H1 (cell line): Measurements from ENCODE around the gene SFN. TPM values are rescaled to one million over a fixed set of nuclear protein-coding genes. Genes with fewer than 3 reads are reported as not detected.

ENCODE experiments used
- CTCF ChIA-PET: fragments of 300-600 bp; sonication (Branson Sonifier 250); formaldehyde crosslinking; loops from one replicate; lab custom pipeline; 2021; ENCODE audit not compliant: partially characterized antibody; lab: Charles Lee
- POLR2A ChIA-PET: fragments of 300-600 bp; sonication (Branson Sonifier 250); formaldehyde crosslinking; loops from one replicate; lab custom pipeline; 2021; ENCODE audit warnings: inconsistent platforms; ENCODE audit not compliant: partially characterized antibody; lab: Charles Lee
- DNase-seq, 2 experiments: peaks; one replicate each; pipeline versions ENCODE4 v3.0.0 to v3.0.0-alpha.2; 2010 to 2022; ENCODE audit warnings: low spot score in 2 of 2, low read depth in 1 of 2, mixed read lengths in 1 of 2
- FAIRE-seq: peaks from 2 replicates; lab custom pipeline; 2011; peaks lifted over from hg19 to GRCh38; lab: Jason Lieb, UNC
- H2AFZ ChIP-seq: 2 replicates; pipeline ENCODE4 v1.8.1; 2012; ENCODE audit warnings: low read length, inconsistent platforms
- H2AK5ac ChIP-seq: 2 replicates; pipeline ENCODE4 v1.6.1; 2013; ENCODE audit warnings: low read depth, low read length
- H2BK120ac ChIP-seq: replicated peaks from 2 replicates; pipeline ENCODE3; 2013; ENCODE audit warnings: low read depth, low read length, inconsistent platforms
- H2BK12ac ChIP-seq: 2 replicates; pipeline ENCODE4 v1.6.1; 2013; ENCODE audit warnings: low read depth, low read length
- H2BK15ac ChIP-seq: 2 replicates; pipeline ENCODE4 v1.6.1; 2013; ENCODE audit warnings: low read length
- H2BK20ac ChIP-seq: 2 replicates; pipeline ENCODE4 v1.6.1; 2013; ENCODE audit warnings: low read length
- H2BK5ac ChIP-seq: 2 replicates; pipeline ENCODE4 v1.6.1; 2013; ENCODE audit warnings: low read depth, low read length
- H3K14ac ChIP-seq: 2 replicates; pipeline ENCODE4 v1.6.1; 2013; ENCODE audit warnings: inconsistent platforms; ENCODE audit not compliant: insufficient read length
- H3K18ac ChIP-seq: 2 replicates; pipeline ENCODE4 v1.6.1; 2013; ENCODE audit warnings: low read length; ENCODE audit errors: extremely low read depth
- H3K23ac ChIP-seq: 2 replicates; pipeline ENCODE4 v1.6.1; 2013; ENCODE audit warnings: inconsistent platforms; ENCODE audit not compliant: insufficient read length
- H3K23me2 ChIP-seq: 2 replicates; pipeline ENCODE4 v1.6.1; 2013; ENCODE audit warnings: low read depth, low read length
- H3K27ac ChIP-seq: 2 replicates; pipeline ENCODE4 v1.6.1; 2011; ENCODE audit warnings: low read depth, low read length, inconsistent platforms
- H3K27me3 ChIP-seq, 4 experiments: replicated peaks in 1 of 4; 1 replicate in 1 of 4; 2 replicates in 3 of 4; pipeline versions ENCODE4 v1.6.1 to v1.8.1; 2011 to 2013; ENCODE audit warnings: low read length in 3 of 4, mild to moderate bottlenecking in 3 of 4, inconsistent platforms in 2 of 4, mixed read lengths in 2 of 4, moderate library complexity in 1 of 4; ENCODE audit not compliant: control insufficient read depth in 3 of 4, insufficient read depth in 3 of 4; ENCODE audit errors: extremely low read depth in 1 of 4
- H3K36me3 ChIP-seq, 4 experiments: 2 replicates each; pipeline versions ENCODE4 v1.6.1 to v1.8.1; 2011 to 2013; ENCODE audit warnings: mild to moderate bottlenecking in 4 of 4, low read length in 3 of 4, moderate library complexity in 2 of 4, control low read depth in 1 of 4, inconsistent platforms in 1 of 4; ENCODE audit not compliant: insufficient read depth in 4 of 4, control insufficient read depth in 2 of 4
- H3K4ac ChIP-seq: replicated peaks from 2 replicates; pipeline ENCODE3; 2013; ENCODE audit warnings: low read length, low read depth, mixed read lengths, inconsistent platforms; ENCODE audit not compliant: insufficient read length
- H3K4me1 ChIP-seq, 4 experiments: replicated peaks in 1 of 4; 1 replicate in 1 of 4; 2 replicates in 3 of 4; pipeline versions ENCODE4 v1.6.1 to v1.8.1; 2011 to 2013; ENCODE audit warnings: low read length in 3 of 4, inconsistent platforms in 2 of 4, mixed read lengths in 1 of 4; ENCODE audit not compliant: insufficient read depth in 4 of 4, control insufficient read depth in 3 of 4
- H3K4me2 ChIP-seq, 2 experiments: 2 replicates each; pipeline versions ENCODE4 v1.6.1 to v1.8.1; 2011 to 2013; ENCODE audit warnings: low read depth in 2 of 2, low read length in 2 of 2, control low read depth in 1 of 2, inconsistent platforms in 1 of 2, mild to moderate bottlenecking in 1 of 2; ENCODE audit not compliant: insufficient read depth in 1 of 2
- H3K4me3 ChIP-seq, 4 experiments: fragments of 200-600, 300-600 bp in 1 of 4; sonication (generic), shearing (Covaris generic), sonication (Bioruptor Twin) in 1 of 4; 2 replicates each; pipeline versions ENCODE4 v1.5.1 to v1.8.1; 2011 to 2016; ENCODE audit warnings: low read length in 4 of 4, low read depth in 3 of 4, control low read depth in 2 of 4, inconsistent platforms in 2 of 4, mild to moderate bottlenecking in 2 of 4, mixed read lengths in 1 of 4, moderate library complexity in 1 of 4; ENCODE audit not compliant: insufficient read depth in 2 of 4; ENCODE audit errors: extremely low read depth in 1 of 4
- H3K56ac ChIP-seq: replicated peaks from 2 replicates; pipeline ENCODE3; 2013; ENCODE audit warnings: low read depth, mild to moderate bottlenecking, mixed read lengths, low read length, inconsistent platforms; ENCODE audit not compliant: insufficient read length
- H3K79me1 ChIP-seq: 2 replicates; pipeline ENCODE4 v1.6.1; 2013; ENCODE audit warnings: low read depth, low read length, control low read depth
- H3K79me2 ChIP-seq, 2 experiments: 2 replicates each; pipeline versions ENCODE4 v1.6.1 to v1.8.1; 2012 to 2013; ENCODE audit warnings: low read length in 2 of 2, mild to moderate bottlenecking in 2 of 2, inconsistent platforms in 1 of 2; ENCODE audit not compliant: insufficient read depth in 2 of 2, control insufficient read depth in 1 of 2
- H3K9ac ChIP-seq, 4 experiments: replicated peaks in 1 of 4; 1 replicate in 1 of 4; 2 replicates in 3 of 4; pipeline versions ENCODE4 v1.6.1 to v1.8.1; 2011 to 2013; ENCODE audit warnings: low read depth in 3 of 4, low read length in 3 of 4, control low read depth in 2 of 4, mild to moderate bottlenecking in 2 of 4, moderate library complexity in 2 of 4, inconsistent platforms in 1 of 4; ENCODE audit errors: extremely low read depth in 1 of 4
- H3K9me3 ChIP-seq, 2 experiments: 2 replicates each; pipeline versions ENCODE4 v1.6.1 to v1.8.1; 2012 to 2013; ENCODE audit warnings: mild to moderate bottlenecking in 2 of 2, moderate library complexity in 2 of 2, control low read depth in 1 of 2, inconsistent platforms in 1 of 2, low read depth in 1 of 2, low read length in 1 of 2, mixed read lengths in 1 of 2; ENCODE audit not compliant: insufficient read depth in 2 of 2
- H4K20me1 ChIP-seq, 2 experiments: replicated peaks in 1 of 2; 2 replicates each; pipeline versions ENCODE3 to v1.8.1; 2011 to 2013; ENCODE audit warnings: inconsistent platforms in 2 of 2, low read length in 2 of 2, mild to moderate bottlenecking in 1 of 2; ENCODE audit not compliant: insufficient read depth in 2 of 2, control insufficient read depth in 1 of 2
- H4K5ac ChIP-seq: 2 replicates; pipeline ENCODE4 v1.6.1; 2013; ENCODE audit warnings: low read length, low read depth, mixed read lengths, inconsistent platforms; ENCODE audit not compliant: insufficient read length
- H4K8ac ChIP-seq: 2 replicates; pipeline ENCODE4 v1.8.0; 2013; ENCODE audit warnings: mild to moderate bottlenecking, moderate library complexity, low read length, inconsistent platforms; ENCODE audit not compliant: insufficient read depth; ENCODE audit errors: extremely low read depth
- H4K91ac ChIP-seq: replicated peaks from 2 replicates; pipeline ENCODE3; 2013; ENCODE audit warnings: low read length, mixed read lengths, inconsistent platforms; ENCODE audit not compliant: insufficient read length
- CEBPB ChIP-seq: IDR thresholded peaks from 2 replicates; pipeline ENCODE4 v1.6.1; 2012; ENCODE audit warnings: low read depth, low read length
- CHD2 ChIP-seq: IDR thresholded peaks from 2 replicates; pipeline ENCODE4 v1.6.1; 2012; ENCODE audit warnings: low read length, improper control_type of control experiment
- RBBP5 ChIP-seq: IDR thresholded peaks from 2 replicates; pipeline ENCODE4 v1.7.1; 2012; ENCODE audit warnings: low read depth, mild to moderate bottlenecking, inconsistent platforms, low read length, moderate library complexity, borderline replicate concordance
- SAP30 ChIP-seq: fragments of 300-600 bp; sonication (generic); IDR thresholded peaks from 2 replicates; pipeline ENCODE4 v1.7.1; 2012; ENCODE audit warnings: low read length, moderate library complexity, mild to moderate bottlenecking, inconsistent platforms; ENCODE audit not compliant: insufficient read depth, insufficient replicate concordance
- YY1 ChIP-seq: IDR thresholded peaks from 2 replicates; pipeline ENCODE4 v1.6.1; 2011; ENCODE audit warnings: low read depth, mild to moderate bottlenecking, low read length
- ZNF274 ChIP-seq: IDR thresholded peaks from 2 replicates; pipeline ENCODE4 v1.7.0; 2012; ENCODE audit warnings: low read length, borderline replicate concordance; ENCODE audit errors: extremely low read depth
- WGBS, 2 experiments: shearing (Covaris generic) in 1 of 2; methylation state at CpG; one replicate each; pipeline versions ENCODE4 v1.1.6 to v1.1.7; 2013 to 2015; ENCODE audit warnings: low lambda C conversion rate in 2 of 2, mixed read lengths in 2 of 2, inconsistent platforms in 1 of 2, low coverage in 1 of 2, missing lambda C conversion rate in 1 of 2; ENCODE audit not compliant: insufficient replicate concordance in 2 of 2, insufficient coverage in 1 of 2, insufficient read length in 1 of 2; ENCODE audit errors: extremely low coverage in 1 of 2, missing lambda C conversion rate in 1 of 2; 5-methylcytosine and 5-hydroxymethylcytosine counted together
- polyA plus RNA-seq, 7 experiments: library from polyadenylated mRNA; depleted of rRNA in 3 of 7; stranded (reverse) in 5 of 7; unstranded in 2 of 7; fragments of >200 nt in 5 of 7; fragments of 200-250 nt in 2 of 7; gene quantifications; 1 replicate in 5 of 7; 2 replicates in 1 of 7; 4 replicates in 1 of 7; pipeline versions ENCODE4 v1.2.1 to v1.2.3, GENCODE V29; 2011 to 2013; ENCODE audit warnings: missing spikeins in 2 of 7, mixed read lengths in 2 of 7
- total RNA-seq: library from RNA; stranded (reverse); fragmentation: NEBNext Ultra II Directional; extraction: Animal tissue kit (Norgen Biotek cat#: 25700); gene quantifications from 2 replicates; pipeline ENCODE4 v1.2.1, GENCODE V29; 2021
- TF ChIP-seq, protein P1 (sequence below): IDR thresholded peaks from 2 replicates; pipeline ENCODE4 v1.6.1; 2012; ENCODE audit warnings: inconsistent platforms

SFN gene
- total and polyA plus RNA-seq, 2 of the 8 experiments (the other 6 are each of a cell fraction or from before 2014, with no cell fraction given) = 3.3 to 3.9 TPM

- no peak overlapping the region for H3K4me2 ChIP-seq
- CTCF ChIA-PET = interaction anchor here (1.2 to 4.6 kb wide), 12 partner anchors 12 to 245 kb away, joined by 3 to 57 read pairs (median 7); no protein-coding TSS in a partner anchor
Measured at GRCh38 chr1:26848499-26848898, 14.4 kb upstream of the SFN start.

More at GRCh38 chr1:26848499-26848898, 14.4 kb upstream of the SFN start:
- DNase-seq = no peak
- no peak for FAIRE-seq
- no peak overlapping the region for H3K4me3 ChIP-seq
- H4K8ac ChIP-seq = no peak overlapping the region
- H2BK15ac ChIP-seq = no peak overlapping the region
- no peak overlapping the region for H3K18ac ChIP-seq
- no peak overlapping the region for H3K27ac ChIP-seq
- no peaks in the 10 kb centered on the region for H3K79me2 ChIP-seq
- H3K23me2 ChIP-seq = no peaks in the 10 kb centered on the region
- no peaks in the 10 kb centered on the region for H3K79me1 ChIP-seq
- no peak overlapping the region for H3K4ac ChIP-seq
- H3K4me1 ChIP-seq = peaks cover 0 to 4% (median 1%) of the 10 kb centered on the region in 4 experiments; a peak in 2 of 7 replicates
- H3K9ac ChIP-seq = no peak overlapping the region
- H3K14ac ChIP-seq = no peak overlapping the region
- H4K5ac ChIP-seq = no peak overlapping the region
- no peak overlapping the region for H3K23ac ChIP-seq
- H2BK20ac ChIP-seq = no peak overlapping the region
- no peak overlapping the region for H2BK12ac ChIP-seq
- peaks cover 0 to 25% (median 15%) of the 10 kb centered on the region in 4 experiments; a peak in 5 of 8 replicates for H3K36me3 ChIP-seq
- no peak overlapping the region for H2BK5ac ChIP-seq
- no peak overlapping the region for H4K91ac ChIP-seq
- H2AFZ ChIP-seq = no peak overlapping the region
- no peaks in the 10 kb centered on the region for H3K27me3 ChIP-seq
- no peaks in the 10 kb centered on the region for H3K9me3 ChIP-seq
- TF ChIP-seq, protein P1, sequence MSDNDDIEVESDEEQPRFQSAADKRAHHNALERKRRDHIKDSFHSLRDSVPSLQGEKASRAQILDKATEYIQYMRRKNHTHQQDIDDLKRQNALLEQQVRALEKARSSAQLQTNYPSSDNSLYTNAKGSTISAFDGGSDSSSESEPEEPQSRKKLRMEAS = no peak
- TF ChIP-seq SAP30 (no peak), RBBP5 (no peak), ZNF274 (no peak), CEBPB (no peak), YY1 (no peak), CHD2 (no peak)
- TF ChIP-seq, all 59 proteins: peak for 0
- no peak overlapping the region for H3K56ac ChIP-seq
- H2BK120ac ChIP-seq = no peak overlapping the region
- H4K20me1 ChIP-seq = peaks cover 0 to under 1% of the 10 kb centered on the region in 2 experiments
- POLR2A ChIA-PET = interaction anchor here (1.5 kb wide), 1 partner anchor 10 kb away, joined by 5 read pairs; no protein-coding TSS in a partner anchor
- no peak overlapping the region for H2AK5ac ChIP-seq
- 93% methylated on average over 10 of the region's 10 CpGs; no CpG with 5 or more reads in 1 of the 2 experiments for WGBS, 2 experiments
